Measurements from ENCODE around the gene TM6SF1.

- TF ChIP-seq POLR2A (IDR thresholded peaks at IDR 0.05; ENCODE audit: low read depth, low read length) (no peak), TAF1 (IDR thresholded peaks at IDR 0.05; ENCODE audit: borderline replicate concordance, low read depth, low read length) (no peak)
These were observed 2.0 kb upstream of the TM6SF1 start for GRCh38 chr15:83105440-83105839.
